ENCODE measurements around the gene PAGR1. TPM values are rescaled to one million over a fixed set of nuclear protein-coding genes. Genes with fewer than 3 reads are reported as not detected.

The PAGR1 gene
- total and polyA plus RNA-seq, 2 of the 4 experiments (the other 2 are of a cell fraction), result 10.6 to 22.1 TPM

GRCh38 chr16:29830774-29831173, 14.8 kb downstream of the PAGR1 start:
- Histone ChIP-seq H4K5ac (ENCODE audit: low read depth, low read length) (no peak overlapping the region), H3K36me3 (ENCODE audit: control insufficient read depth, insufficient read depth, low read length) (peaks cover 39% of the 10 kb centered on the region), H3K9me1 (ENCODE audit: insufficient read depth, low read length) (peaks cover 23% of the 10 kb centered on the region), H2BK5ac (ENCODE audit: low read depth, low read length, poor library complexity, severe bottlenecking) (no peak overlapping the region), H3K4ac (ENCODE audit: low read depth, low read length) (no peak overlapping the region), H3K4me1 (ENCODE audit: control insufficient read depth, insufficient read depth, low read length) (peaks cover 14% of the 10 kb centered on the region), H2AK9ac (replicated peaks; ENCODE audit: low read depth, low read length, poor library complexity) (no peak overlapping the region), H3K27me3 (ENCODE audit: control insufficient read depth, insufficient read depth, low read length) (no peaks in the 10 kb centered on the region), H3K4me3 (ENCODE audit: insufficient read depth, low read depth, low read length) (no peak overlapping the region), H2BK15ac (ENCODE audit: low read depth, low read length) (no peak overlapping the region), H3K79me1 (ENCODE audit: low read depth in 1 of 2, low read length in 2 of 2) (peaks cover 38 to 80% of the 10 kb centered on the region in 2 experiments), H4K91ac (ENCODE audit: insufficient read depth, low read depth, low read length) (no peak overlapping the region), H3K14ac (replicated peaks; ENCODE audit: low read depth, low read length) (no peak overlapping the region), H3K27ac (ENCODE audit: insufficient read depth, low read length) (no peak overlapping the region), H3K18ac (ENCODE audit: low read depth, low read length) (no peak overlapping the region), H3K9me3 (ENCODE audit: control insufficient read depth, insufficient read depth, low read length) (no peaks in the 10 kb centered on the region), H3K56ac (ENCODE audit: extremely low read depth, insufficient read depth, low read length) (no peak overlapping the region), H2AFZ (replicated peaks; ENCODE audit: low read length, poor library complexity) (no peak overlapping the region), H3K9ac (ENCODE audit: low read depth, low read length) (no peak overlapping the region), H3K4me2 (ENCODE audit: low read depth, low read length) (no peak overlapping the region), H2BK20ac (ENCODE audit: low read depth, low read length) (no peak overlapping the region), H4K8ac (ENCODE audit: low read depth in 2 of 2, low read length in 2 of 2) (no peak overlapping the region), H2BK120ac (ENCODE audit: low read depth, low read length) (no peak overlapping the region), H4K20me1 (ENCODE audit: insufficient read depth, low read length) (peaks cover 23% of the 10 kb centered on the region; the same call in 1 of the 2 replicates), H3K23ac (ENCODE audit: low read depth, low read length) (no peak overlapping the region), H2AK5ac (ENCODE audit: low read depth, low read length) (no peak overlapping the region)
- no peak for TF ChIP-seq CHD1 (IDR thresholded peaks at IDR 0.05; ENCODE audit: low read depth, low read length)
- TF ChIP-seq MXI1 (IDR thresholded peaks at IDR 0.05; ENCODE audit: borderline replicate concordance, low read depth, low read length), result no peak
- no peak for TF ChIP-seq MAZ (IDR thresholded peaks at IDR 0.05; ENCODE audit: borderline replicate concordance, low read depth, low read length)
- no peak for TF ChIP-seq MAFK (IDR thresholded peaks at IDR 0.05; ENCODE audit: low read depth, low read length)
- TF ChIP-seq POLR2A (IDR thresholded peaks at IDR 0.05; ENCODE audit: low read depth, low read length), result no peak
- no peak for TF ChIP-seq USF2 (IDR thresholded peaks at IDR 0.05; ENCODE audit: low read depth, low read length)
- no peak for TF ChIP-seq NFE2L2 (IDR thresholded peaks at IDR 0.05; ENCODE audit: low read depth, low read length)
- no peak for TF ChIP-seq ELK1 (IDR thresholded peaks at IDR 0.05; ENCODE audit: borderline replicate concordance, low read depth, low read length)
- TF ChIP-seq SMC3 (IDR thresholded peaks at IDR 0.05; ENCODE audit: low read depth, low read length), result no peak
- TF ChIP-seq RFX5 (IDR thresholded peaks at IDR 0.05; ENCODE audit: low read depth, low read length), result no peak
- no peak for TF ChIP-seq CEBPB (IDR thresholded peaks at IDR 0.05; ENCODE audit: low read depth, low read length)
- TF ChIP-seq BHLHE40 (IDR thresholded peaks at IDR 0.05; ENCODE audit: low read depth, low read length), result no peak
- no peak for TF ChIP-seq FOS (IDR thresholded peaks at IDR 0.05; ENCODE audit: low read depth, low read length)
- TF ChIP-seq RAD21 (IDR thresholded peaks at IDR 0.05; ENCODE audit: low read length), result no peak
- TF ChIP-seq CTCF (conservative IDR thresholded peaks at IDR 0.05; ENCODE audit: low read depth, low read length), result no peak
- TF ChIP-seq RCOR1 (IDR thresholded peaks at IDR 0.05; ENCODE audit: insufficient replicate concordance, low read length), result no peak
- dilution Hi-C loops (cut with HindIII; ENCODE audit: low sequenced_read_pairs, unreplicated experiment) (no loop called here), in situ Hi-C loops (cut with MboI; ENCODE audit: low sequenced_read_pairs) (no loop called here), intact Hi-C loops (cut with micrococcal nuclease) (no loop called here)
- POLR2A ChIA-PET (ENCODE audit: unreplicated experiment), result no interaction called here
- BruUV-seq (replicated peaks), result no TSS peak
- 85% methylated on average over 2 of the region's 11 CpGs; no CpG with 5 or more reads in 1 of the 2 experiments for WGBS, 2 experiments (ENCODE audit: extremely low coverage in 2 of 2, insufficient read length in 1 of 2)
- no peak for ATAC-seq (ENCODE audit: low read depth)
- CTCF ChIA-PET, result no interaction called here
- DNase-seq, result no peak
